ENCODE results near the gene TMBIM4.

The TMBIM4 gene

GRCh38 chr12:66137937-66138336 lies 31.9 kb downstream of the TMBIM4 start:
- DNase-seq: no peak

GRCh38 chr12:66132408-66132807 lies 37.4 kb downstream of the TMBIM4 start:
- no peak for DNase-seq

DNA sequence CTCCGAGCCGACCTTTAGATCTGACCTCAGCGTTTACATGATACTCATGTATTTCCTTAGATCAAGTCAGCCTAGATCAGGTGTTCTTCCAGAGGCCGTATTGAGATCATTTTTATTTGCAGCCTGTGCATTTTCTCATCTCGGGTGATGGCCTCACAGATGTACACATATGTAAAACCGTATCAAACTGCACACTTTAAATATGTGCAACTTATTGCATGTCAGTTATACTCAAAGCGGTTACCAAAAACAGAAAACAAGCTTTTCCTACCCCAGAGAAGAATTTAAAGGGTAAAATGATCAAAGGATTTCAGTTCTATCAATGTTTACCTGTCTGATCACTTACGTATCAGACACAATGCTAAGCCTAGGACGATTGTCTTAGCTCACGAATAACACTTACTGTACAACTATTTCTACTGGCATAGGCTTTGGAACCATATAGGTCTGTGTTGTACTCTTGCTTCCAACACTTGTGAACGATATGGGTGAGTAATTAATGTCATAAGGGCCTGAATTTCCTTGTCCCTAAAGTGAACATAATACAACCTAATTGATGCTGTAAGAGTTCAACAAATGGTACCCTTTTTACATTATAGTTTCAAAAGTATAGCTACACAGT lies 38.6 kb downstream of the TMBIM4 start:
- peak in 2 of 6 experiments; percentile 26 to 34 for DNase-seq

DNA sequence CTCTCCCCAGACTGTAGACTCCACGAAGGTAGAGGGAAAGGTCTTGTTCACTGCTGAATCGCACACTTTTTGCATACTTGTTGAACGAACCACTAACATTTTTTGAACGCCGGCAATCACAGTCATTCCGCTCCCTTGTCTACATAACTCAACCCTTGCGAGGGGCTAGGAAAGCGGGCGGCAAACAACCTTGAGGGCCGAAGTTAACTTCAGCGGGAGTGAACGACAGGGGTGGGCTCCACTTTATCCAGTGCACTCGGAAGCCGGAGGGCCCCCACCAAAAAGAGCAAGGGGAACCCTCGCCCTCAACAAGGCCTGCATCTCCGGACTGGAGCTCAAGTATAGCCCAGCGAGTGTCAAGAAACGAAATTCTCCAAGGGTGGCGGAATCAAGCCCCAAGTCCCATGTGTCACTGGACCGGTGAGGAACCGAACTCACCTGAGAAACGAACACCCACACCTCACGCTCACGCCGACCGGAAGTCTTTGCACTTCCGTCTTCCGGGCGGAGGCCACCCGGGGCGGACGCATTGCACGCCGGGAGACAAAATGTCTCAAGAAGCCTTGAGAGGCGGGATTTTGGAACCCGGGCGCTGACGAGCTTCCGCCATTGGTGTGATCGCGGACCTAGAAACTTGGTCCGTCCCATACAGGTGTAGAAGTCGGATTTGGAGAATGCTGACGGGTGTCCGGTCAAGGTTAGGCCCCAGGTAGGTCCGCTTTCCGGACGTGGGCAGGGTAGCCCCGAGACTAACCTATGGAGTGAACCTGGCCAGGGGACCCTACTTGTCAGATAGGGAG lies 39.3 kb downstream of the TMBIM4 start, which contains the start of gene LLPH:
TSS of gene LLPH (minus strand) at position 484 of the 800 bp plus-strand sequence. CDS start 1,644 bp downstream, outside the sequence.
- DNase-seq: peak; percentile 75 to 86 (median 82)

- DNase-seq: no peak
These were observed 39.9 kb downstream of the TMBIM4 start for GRCh38 chr12:66129934-66130266.

DNA sequence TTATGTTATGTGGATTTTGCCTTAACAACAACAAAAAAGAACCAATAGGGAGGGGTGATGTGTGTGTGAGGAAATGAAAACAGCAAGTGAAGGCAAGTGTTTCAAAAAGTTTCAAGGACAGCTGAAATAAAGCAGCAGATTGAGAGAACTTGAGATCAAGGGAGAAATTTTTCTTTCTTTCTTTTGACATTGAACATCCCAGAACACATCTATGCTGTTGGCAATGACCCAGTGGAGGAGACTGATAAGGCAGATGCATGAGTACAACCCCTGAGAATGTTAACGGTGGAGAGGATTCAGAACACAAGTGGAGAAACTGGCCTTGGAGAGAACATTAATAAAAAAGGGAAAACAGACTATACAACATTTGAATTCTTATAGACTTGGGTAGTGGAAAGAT lies 42.1 kb downstream of the TMBIM4 start:
- DNase-seq: no peak

- no peak for DNase-seq
These were observed 49.3 kb downstream of the TMBIM4 start for GRCh38 chr12:66120477-66120876.

DNA sequence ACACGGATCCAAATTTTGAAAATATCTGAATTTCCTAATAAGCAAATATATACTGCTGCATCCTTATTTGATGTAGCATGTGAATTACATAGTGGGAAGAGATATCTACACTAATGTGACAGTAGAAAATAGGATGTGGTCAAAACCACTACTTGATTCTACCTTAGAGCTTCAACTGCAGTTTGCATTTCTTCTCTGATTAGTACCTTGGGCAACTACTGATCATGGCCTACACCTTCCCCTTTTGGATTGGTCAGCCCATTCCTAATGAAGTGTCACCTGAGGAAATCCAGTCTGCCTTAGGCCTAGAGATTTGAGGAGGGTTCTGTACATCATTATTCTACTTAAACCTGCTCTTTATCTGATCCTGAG lies 49.9 kb downstream of the TMBIM4 start:
- DNase-seq: no peak

DNA sequence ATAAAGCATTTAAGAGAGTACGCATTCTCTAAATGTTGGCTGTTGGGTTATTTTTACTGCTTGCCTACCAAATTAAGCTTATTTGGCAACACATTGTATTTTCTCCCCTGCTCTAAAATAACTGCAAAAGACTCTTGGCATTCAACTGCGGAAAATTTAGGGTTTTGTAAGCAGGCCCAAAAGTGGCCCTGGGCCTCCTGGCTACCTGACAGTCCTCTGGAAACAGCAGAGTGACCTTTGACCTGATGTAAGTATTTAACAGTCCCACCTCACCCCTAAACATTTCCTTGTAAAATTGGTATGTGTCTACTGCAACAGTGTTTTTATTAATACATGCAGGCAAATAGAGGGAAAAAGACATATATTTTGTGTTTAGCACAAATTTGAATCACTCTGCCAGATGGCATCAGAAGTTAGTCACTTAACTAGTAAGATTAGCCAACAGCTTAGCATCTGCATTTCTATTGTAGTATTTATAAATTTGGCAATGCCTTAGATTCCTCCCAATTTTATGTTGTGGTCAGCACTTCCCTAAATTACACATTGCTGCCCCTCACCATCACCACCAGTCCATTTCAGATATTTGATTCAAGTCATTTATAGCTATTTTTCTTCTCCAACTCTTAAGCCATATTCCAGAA lies 50.4 kb downstream of the TMBIM4 start:
- DNase-seq: no peak

- no peak for DNase-seq
These were observed 51.4 kb downstream of the TMBIM4 start for GRCh38 chr12:66118240-66118891.

GRCh38 chr12:66117242-66117641 lies 52.6 kb downstream of the TMBIM4 start:
- no peak for DNase-seq

- no peak for DNase-seq
These were observed 54.7 kb downstream of the TMBIM4 start for GRCh38 chr12:66115071-66115600.

DNA sequence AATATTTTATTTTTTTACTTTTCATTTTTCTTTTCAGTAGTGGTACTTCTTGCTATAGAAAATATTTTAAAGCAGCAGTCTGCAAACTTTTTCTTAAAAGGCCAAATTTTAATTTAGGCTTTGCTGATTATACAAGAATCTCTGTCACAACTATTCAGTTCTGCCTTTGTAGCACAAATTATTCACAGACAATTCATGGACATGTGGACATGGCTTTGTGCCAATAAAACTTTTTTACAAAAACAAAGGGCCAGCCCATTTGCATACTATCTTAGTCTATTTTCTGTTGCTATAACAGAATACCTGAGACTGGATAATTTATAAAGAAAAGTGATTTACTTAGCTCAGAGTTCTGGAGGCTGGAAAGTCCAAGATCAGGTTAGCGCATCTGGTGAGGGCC lies 56.3 kb downstream of the TMBIM4 start:
- DNase-seq: no peak

DNA sequence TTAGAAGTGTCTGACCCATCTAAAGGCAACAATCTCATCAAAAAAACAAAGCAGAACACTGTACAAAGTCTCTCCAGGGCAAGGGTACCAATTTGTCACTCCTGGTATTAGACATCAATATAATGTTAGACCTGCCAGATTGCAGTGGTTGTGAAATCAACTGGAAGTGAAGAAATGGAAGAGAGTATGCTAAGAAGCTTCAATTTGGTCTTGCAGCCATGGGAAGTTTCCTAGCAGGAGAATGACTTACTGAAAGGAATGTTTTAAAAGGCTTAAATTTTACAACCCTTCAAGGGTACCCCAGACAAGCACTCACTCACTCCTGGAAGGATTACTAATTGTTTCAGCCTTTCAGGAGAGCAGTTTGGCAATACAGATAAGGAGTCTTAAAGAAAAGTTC lies 58.2 kb downstream of the TMBIM4 start:
- DNase-seq: no peak

GRCh38 chr12:66109056-66109455 lies 60.7 kb downstream of the TMBIM4 start:
- DNase-seq: no peak

DNA sequence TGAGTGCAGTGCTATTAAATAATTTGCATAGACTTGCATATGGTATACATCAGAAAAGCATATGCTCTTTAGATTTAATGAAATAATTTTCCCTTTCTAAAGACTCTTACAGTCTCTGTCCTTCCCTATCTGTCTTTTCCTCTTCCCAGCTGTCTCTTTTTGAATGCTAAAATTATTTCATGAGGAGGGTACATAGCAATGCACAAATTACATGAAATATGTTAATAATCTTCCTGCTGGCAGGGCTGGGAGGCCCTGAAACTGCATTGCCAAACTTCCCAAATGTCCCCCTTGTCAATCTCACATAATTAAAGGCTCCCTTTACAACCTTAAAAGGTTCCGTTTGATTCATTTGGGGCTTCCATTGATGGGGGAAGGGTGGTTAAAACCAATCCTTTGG lies 61.4 kb downstream of the TMBIM4 start:
- DNase-seq: no peak

DNA sequence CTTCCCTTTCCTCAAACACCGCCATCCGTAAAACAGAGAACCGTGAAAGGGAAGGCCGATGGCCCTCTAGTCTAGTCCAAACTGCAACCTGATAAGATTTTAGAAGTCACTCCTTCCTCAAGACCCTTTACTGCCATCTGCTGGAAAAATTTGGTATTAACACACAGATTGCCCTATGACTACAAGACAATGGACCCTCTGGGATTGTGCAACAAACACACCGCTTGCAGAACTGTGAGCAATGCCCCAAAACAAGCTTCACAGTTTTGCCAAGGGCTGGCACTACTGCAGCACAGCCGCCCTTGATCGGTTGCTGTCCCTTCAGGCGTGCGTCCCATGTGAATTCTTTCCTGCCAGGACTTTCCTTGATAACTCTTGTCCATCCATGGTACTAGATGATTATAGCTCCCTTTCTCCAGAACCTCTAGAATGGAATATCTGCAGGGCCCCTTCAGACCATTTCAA lies 62.3 kb downstream of the TMBIM4 start:
- DNase-seq: peak; percentile 5 to 78 (median 30)

DNA sequence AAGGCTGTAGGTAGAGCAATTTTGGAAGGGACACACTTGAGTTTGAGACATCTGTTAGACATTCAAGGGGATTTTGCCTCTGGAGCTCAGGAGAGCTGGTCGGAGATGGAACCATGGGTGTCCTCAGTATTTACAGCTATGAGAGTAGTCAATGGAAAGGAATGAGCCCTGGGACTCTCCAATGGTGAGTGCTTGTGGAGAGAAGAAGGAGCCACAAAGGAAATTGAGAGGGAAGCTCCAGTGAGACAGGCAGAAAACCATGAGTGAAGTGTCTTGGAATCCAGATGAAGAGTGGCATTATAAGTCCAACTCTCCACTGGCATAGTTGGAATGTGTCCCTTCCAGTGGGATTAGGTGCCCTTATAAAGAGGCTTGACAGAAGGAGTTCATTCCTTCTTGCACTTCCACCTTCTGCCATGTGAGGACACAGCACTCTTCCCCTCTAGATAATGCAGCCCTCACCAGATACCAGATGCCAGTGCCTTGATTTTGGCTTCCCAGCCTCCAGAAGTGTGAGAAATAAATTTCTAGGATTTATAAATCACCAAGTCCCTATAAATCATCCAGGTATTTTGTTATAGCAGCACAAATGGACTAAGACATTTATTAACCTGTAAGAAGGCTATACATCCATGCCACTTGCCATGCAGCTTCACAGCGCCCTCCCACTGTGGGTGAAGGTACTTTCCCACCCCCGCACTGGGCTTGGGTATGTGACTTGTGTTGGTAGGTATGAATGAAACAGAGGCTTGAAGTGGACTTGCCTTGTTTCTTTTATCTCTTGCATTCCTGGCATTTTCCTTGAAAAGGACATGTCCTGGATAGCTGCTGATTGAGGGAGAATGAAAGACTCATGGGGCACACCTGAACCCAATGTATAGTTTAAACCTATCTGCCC lies 66.5 kb downstream of the TMBIM4 start:
- DNase-seq: no peak

- no peak for DNase-seq
These were observed 77.1 kb downstream of the TMBIM4 start for GRCh38 chr12:66092559-66093269.

- DNase-seq: no peak
These were observed 79.6 kb downstream of the TMBIM4 start for GRCh38 chr12:66090157-66090556.

DNA sequence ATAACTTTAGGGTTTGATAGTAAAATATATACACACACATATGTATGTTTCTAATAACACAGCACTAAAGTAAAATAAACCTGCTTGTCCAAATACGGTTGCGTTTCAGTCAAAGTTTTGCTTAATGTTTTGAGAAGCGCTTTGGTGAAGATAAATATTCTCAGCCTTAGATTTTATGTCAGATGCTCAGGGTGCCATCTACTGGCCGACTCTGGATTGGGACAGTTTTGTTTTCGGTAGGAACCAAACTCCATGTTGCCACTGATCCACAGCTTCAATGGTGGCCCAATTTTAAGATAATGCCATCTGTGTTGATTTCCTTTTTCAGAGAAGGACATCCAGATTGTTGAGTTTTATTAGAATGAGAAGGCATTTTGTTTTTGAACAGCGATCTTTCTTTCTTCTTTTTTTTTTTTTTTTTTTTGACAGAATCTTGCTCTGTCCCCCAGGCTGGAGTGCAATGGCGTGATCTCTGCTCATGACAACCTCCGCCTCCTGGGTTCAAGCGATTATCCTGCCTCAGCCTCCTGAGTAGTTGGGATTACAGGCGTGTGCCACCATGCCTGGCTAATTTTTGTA lies 82.3 kb downstream of the TMBIM4 start:
- peak in 5 of 6 experiments; percentile 1 to 30 (median 20) for DNase-seq
